Neuronal stem cell (in vitro differentiated cells): ENCODE measurements around the gene SOBP.

ENCODE experiments used
- DNase-seq: peaks from one replicate; pipeline ENCODE4 v3.0.0-alpha.2; 2013; ENCODE audit warnings: low spot score
- H2AFZ ChIP-seq: one replicate; pipeline ENCODE4 v1.6.1; 2013; ENCODE audit warnings: mild to moderate bottlenecking, low read length, inconsistent platforms
- H2AK5ac ChIP-seq: 2 replicates; pipeline ENCODE4 v1.6.1; 2013; ENCODE audit warnings: low read depth, mild to moderate bottlenecking, inconsistent platforms, low read length, moderate library complexity, mixed read lengths
- H2BK120ac ChIP-seq: 2 replicates; pipeline ENCODE4 v1.6.1; 2013; ENCODE audit warnings: low read depth, mild to moderate bottlenecking, inconsistent platforms, low read length, moderate library complexity, mixed read lengths
- H2BK12ac ChIP-seq: one replicate; pipeline ENCODE4 v1.6.1; 2013; ENCODE audit warnings: low read length, inconsistent platforms
- H2BK15ac ChIP-seq: 2 replicates; pipeline ENCODE4 v1.6.1; 2013; ENCODE audit warnings: mild to moderate bottlenecking, low read length, inconsistent platforms, mixed read lengths
- H2BK5ac ChIP-seq: one replicate; pipeline ENCODE4 v1.6.1; 2013; ENCODE audit warnings: inconsistent platforms, mild to moderate bottlenecking, low read length, moderate library complexity
- H3K14ac ChIP-seq: one replicate; pipeline ENCODE4 v1.6.1; 2013; ENCODE audit warnings: low read length, inconsistent platforms
- H3K18ac ChIP-seq: 2 replicates; pipeline ENCODE4 v1.6.1; 2013; ENCODE audit warnings: low read length, inconsistent platforms
- H3K23ac ChIP-seq: 2 replicates; pipeline ENCODE4 v1.6.1; 2013; ENCODE audit warnings: low read depth, mild to moderate bottlenecking, mixed read lengths, low read length, inconsistent platforms; ENCODE audit not compliant: poor library complexity
- H3K27ac ChIP-seq: replicated peaks from 3 replicates; pipeline ENCODE4 v1.5.1; 2013; ENCODE audit warnings: low read length, inconsistent platforms
- H3K27me3 ChIP-seq, 3 experiments: 2 replicates each; pipeline ENCODE4 v1.6.1; 2013; ENCODE audit warnings: low read length in 3 of 3, mild to moderate bottlenecking in 2 of 3, inconsistent platforms in 1 of 3, low read depth in 1 of 3, mixed read lengths in 1 of 3, moderate library complexity in 1 of 3; ENCODE audit not compliant: control insufficient read depth in 3 of 3, insufficient read depth in 3 of 3
- H3K36me3 ChIP-seq, 2 donors: replicated peaks in 1 of 2; 2 replicates each; pipeline ENCODE4 v1.6.1; 2013; ENCODE audit warnings: low read length in 2 of 2; ENCODE audit not compliant: control insufficient read depth in 2 of 2, insufficient read depth in 2 of 2
- H3K4ac ChIP-seq: 2 replicates; pipeline ENCODE4 v1.6.1; 2013; ENCODE audit warnings: inconsistent platforms, mild to moderate bottlenecking, low read length, moderate library complexity
- H3K4me1 ChIP-seq, 2 donors: 1 replicate in 1 of 2; 2 replicates in 1 of 2; pipeline ENCODE4 v1.6.1; 2013; ENCODE audit warnings: low read length in 2 of 2, low read depth in 1 of 2; ENCODE audit not compliant: control insufficient read depth in 2 of 2, insufficient read depth in 1 of 2
- H3K4me2 ChIP-seq: one replicate; pipeline ENCODE4 v1.6.1; 2013; ENCODE audit warnings: mild to moderate bottlenecking, low read length, inconsistent platforms; ENCODE audit not compliant: insufficient read depth, poor library complexity, severe bottlenecking
- H3K4me3 ChIP-seq, 2 donors: 2 replicates each; pipeline ENCODE4 v1.5.1; 2013; ENCODE audit warnings: low read length in 2 of 2, mild to moderate bottlenecking in 2 of 2, inconsistent platforms in 1 of 2, moderate library complexity in 1 of 2
- H3K79me1 ChIP-seq: one replicate; pipeline ENCODE4 v1.6.1; 2013; ENCODE audit warnings: low read depth, mild to moderate bottlenecking, inconsistent platforms, low read length, moderate library complexity
- H3K9ac ChIP-seq: one replicate; pipeline ENCODE4 v1.6.1; 2013; ENCODE audit warnings: mild to moderate bottlenecking, low read depth, low read length, inconsistent platforms; ENCODE audit not compliant: poor library complexity
- H3K9me3 ChIP-seq, 2 donors: replicated peaks in 1 of 2; 2 replicates each; pipeline versions ENCODE3 to v1.6.1; 2013; ENCODE audit warnings: low read length in 2 of 2, mild to moderate bottlenecking in 2 of 2, inconsistent platforms in 1 of 2, low read depth in 1 of 2, mixed read lengths in 1 of 2, moderate library complexity in 1 of 2; ENCODE audit not compliant: control insufficient read depth in 2 of 2, insufficient read depth in 1 of 2
- H4K8ac ChIP-seq: one replicate; pipeline ENCODE4 v1.6.1; 2013; ENCODE audit warnings: low read depth, mild to moderate bottlenecking, inconsistent platforms, low read length, moderate library complexity
- H4K91ac ChIP-seq: one replicate; pipeline ENCODE4 v1.6.1; 2013; ENCODE audit warnings: low read length, low read depth, mild to moderate bottlenecking, inconsistent platforms; ENCODE audit not compliant: poor library complexity
- WGBS, 2 donors: extraction: QIAGEN DNeasy Blood & Tissue Kit; methylation state at CpG; one replicate each; pipeline ENCODE4 v1.1.7; 2013; ENCODE audit warnings: missing lambda C conversion rate in 2 of 2, mixed read lengths in 1 of 2; ENCODE audit not compliant: insufficient read length in 2 of 2, insufficient replicate concordance in 1 of 2; ENCODE audit errors: extremely low coverage in 2 of 2; 5-methylcytosine and 5-hydroxymethylcytosine counted together

Gene SOBP

GRCh38 chr6:107523054-107523791 is 33.3 kb downstream of the SOBP start:
- no peak overlapping the region for H3K14ac ChIP-seq
- H3K4me2 ChIP-seq, result no peak overlapping the region
- H3K23ac ChIP-seq, result no peak overlapping the region
- no peak overlapping the region for H4K8ac ChIP-seq
- no peak overlapping the region for H2AFZ ChIP-seq
- no peak overlapping the region for H2BK12ac ChIP-seq
- H2BK15ac ChIP-seq, result no peak overlapping the region
- H3K27me3 ChIP-seq, result no peaks in the 10 kb centered on the region
- H4K91ac ChIP-seq, result no peak overlapping the region
- no CpG with 5 or more reads among the region's 5 CpGs for WGBS, 2 donors
- H3K4me3 ChIP-seq, result no peak overlapping the region
- peak overlapping the region; percentile 26 for H3K9ac ChIP-seq
- no peak overlapping the region for H3K27ac ChIP-seq
- DNase-seq, result no peak
- H3K4ac ChIP-seq, result peak overlapping the region; percentile 13
- H2BK5ac ChIP-seq, result no peak overlapping the region
- no peaks in the 10 kb centered on the region for H3K79me1 ChIP-seq
- H3K18ac ChIP-seq, result peak overlapping the region; percentile 41
- peaks cover 0 to 2% of the 10 kb centered on the region in 2 donors for H3K4me1 ChIP-seq
- peaks cover 0 to 5% of the 10 kb centered on the region in 2 donors for H3K9me3 ChIP-seq
- no peak overlapping the region for H2AK5ac ChIP-seq
- peaks cover 0 to 68% of the 10 kb centered on the region in 2 donors for H3K36me3 ChIP-seq
- H2BK120ac ChIP-seq, result no peak overlapping the region

GRCh38 chr6:107523794-107524193 is 33.9 kb downstream of the SOBP start:
- Histone ChIP-seq H3K79me1 (no peaks in the 10 kb centered on the region), H3K18ac (peak overlapping the region; percentile 41), H3K4me3 (no peak overlapping the region), H3K9ac (peak overlapping the region; percentile 26), H3K36me3 (peaks cover 0 to 64% of the 10 kb centered on the region in 2 donors), H3K23ac (no peak overlapping the region), H3K4ac (peak overlapping the region; percentile 13), H2AFZ (no peak overlapping the region), H3K27ac (no peak overlapping the region), H3K14ac (no peak overlapping the region), H3K4me2 (no peak overlapping the region), H2BK5ac (no peak overlapping the region), H4K8ac (no peak overlapping the region), H4K91ac (no peak overlapping the region), H2BK12ac (no peak overlapping the region), H2BK120ac (no peak overlapping the region), H2BK15ac (no peak overlapping the region), H3K27me3 (no peaks in the 10 kb centered on the region), H3K4me1 (peaks cover 0 to 2% of the 10 kb centered on the region in 2 donors), H2AK5ac (no peak overlapping the region), H3K9me3 (peaks cover 0 to 5% of the 10 kb centered on the region in 2 donors)
- WGBS, 2 donors, result no CpG with 5 or more reads among the region's 2 CpGs
- no peak for DNase-seq

GRCh38 chr6:107524626-107525025 is 34.7 kb downstream of the SOBP start:
- H4K8ac ChIP-seq, result no peak overlapping the region
- WGBS, 2 donors, result no CpG with 5 or more reads among the region's 3 CpGs
- no peak overlapping the region for H2BK120ac ChIP-seq
- no peak overlapping the region for H2AK5ac ChIP-seq
- no peaks in the 10 kb centered on the region for H3K27me3 ChIP-seq
- H3K4me1 ChIP-seq, result no peaks in the 10 kb centered on the region
- H4K91ac ChIP-seq, result no peak overlapping the region
- no peak overlapping the region for H3K9ac ChIP-seq
- no peak overlapping the region for H3K4me2 ChIP-seq
- no peak for DNase-seq
- H3K14ac ChIP-seq, result no peak overlapping the region
- H2BK15ac ChIP-seq, result no peak overlapping the region
- no peak overlapping the region for H3K18ac ChIP-seq
- H3K9me3 ChIP-seq, result peaks cover 0 to 3% of the 10 kb centered on the region in 2 donors
- H3K4me3 ChIP-seq, result no peak overlapping the region
- H3K79me1 ChIP-seq, result no peaks in the 10 kb centered on the region
- H2BK12ac ChIP-seq, result no peak overlapping the region
- no peak overlapping the region for H2BK5ac ChIP-seq
- H3K36me3 ChIP-seq, result peaks cover 0 to 60% of the 10 kb centered on the region in 2 donors
- no peak overlapping the region for H3K27ac ChIP-seq
- H3K4ac ChIP-seq, result no peak overlapping the region
- H2AFZ ChIP-seq, result no peak overlapping the region
- no peak overlapping the region for H3K23ac ChIP-seq

- Histone ChIP-seq H2AK5ac (no peak overlapping the region), H3K4me1 (peaks cover 20 to 49% of the 10 kb centered on the region in 2 donors), H3K27me3 (no peaks in the 10 kb centered on the region), H3K9me3 (no peaks in the 10 kb centered on the region), H2BK120ac (no peak overlapping the region), H3K4me2 (no peak overlapping the region), H3K79me1 (no peaks in the 10 kb centered on the region), H2BK12ac (no peak overlapping the region), H4K91ac (no peak overlapping the region), H3K36me3 (peaks cover 0 to 39% of the 10 kb centered on the region in 2 donors), H3K18ac (no peak overlapping the region), H4K8ac (no peak overlapping the region), H3K9ac (no peak overlapping the region), H2AFZ (no peak overlapping the region), H2BK15ac (no peak overlapping the region), H3K27ac (no peak overlapping the region), H3K4ac (no peak overlapping the region), H2BK5ac (no peak overlapping the region), H3K14ac (no peak overlapping the region), H3K23ac (no peak overlapping the region), H3K4me3 (no peak overlapping the region)
- DNase-seq, result no peak
- WGBS, 2 donors, result no CpG with 5 or more reads among the region's 2 CpGs
Measured at GRCh38 chr6:107531868-107532267, 42.0 kb downstream of the SOBP start.
